ENCODE measurements around the gene LANCL2.

GRCh38 chr7:55343002-55343781 is 21.9 kb upstream of the LANCL2 start:
- TF ChIP-seq POLR2AphosphoS5 (IDR thresholded peaks at IDR 0.05; ENCODE audit: low read depth, low read length) (no peak), TAF1 (IDR thresholded peaks at IDR 0.05; ENCODE audit: borderline replicate concordance, low read depth, low read length) (no peak), POLR2A (IDR thresholded peaks at IDR 0.05; ENCODE audit: low read depth, low read length) (no peak)
